Muscle of arm (tissue), 12 donors: ENCODE data around the gene SYNE1. TPM values are rescaled to one million over a fixed set of nuclear protein-coding genes. Genes with fewer than 3 reads are reported as not detected.
"Not testable (repeated sequence)": the region's sequence is repeated elsewhere in the genome, so short reads cannot be mapped to it uniquely, and the experiment has no call there.

ENCODE experiments used
- DNase-seq: peaks from one replicate; pipeline ENCODE4 v3.0.0-alpha.2; 2013
- polyA plus RNA-seq, 12 donors: library from polyadenylated mRNA; unstranded; fragments of 120-200 nt; gene quantifications; one replicate each; pipeline ENCODE4 v1.2.1, GENCODE V29; 2013; ENCODE audit not compliant: insufficient read length in 12 of 12

SYNE1 gene
- polyA plus RNA-seq, 12 donors: 56.3 to 139 (median 100) TPM; not detected in 1

DNA sequence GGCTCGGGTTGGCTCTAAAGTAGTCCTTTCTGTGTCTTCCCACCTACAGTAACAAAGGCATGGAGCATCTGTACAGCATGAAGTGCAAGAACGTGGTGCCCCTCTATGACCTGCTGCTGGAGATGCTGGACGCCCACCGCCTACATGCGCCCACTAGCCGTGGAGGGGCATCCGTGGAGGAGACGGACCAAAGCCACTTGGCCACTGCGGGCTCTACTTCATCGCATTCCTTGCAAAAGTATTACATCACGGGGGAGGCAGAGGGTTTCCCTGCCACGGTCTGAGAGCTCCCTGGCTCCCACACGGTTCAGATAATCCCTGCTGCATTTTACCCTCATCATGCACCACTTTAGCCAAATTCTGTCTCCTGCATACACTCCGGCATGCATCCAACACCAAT lies 538.5 kb downstream of the SYNE1 start:
- DNase-seq: no peak

DNA sequence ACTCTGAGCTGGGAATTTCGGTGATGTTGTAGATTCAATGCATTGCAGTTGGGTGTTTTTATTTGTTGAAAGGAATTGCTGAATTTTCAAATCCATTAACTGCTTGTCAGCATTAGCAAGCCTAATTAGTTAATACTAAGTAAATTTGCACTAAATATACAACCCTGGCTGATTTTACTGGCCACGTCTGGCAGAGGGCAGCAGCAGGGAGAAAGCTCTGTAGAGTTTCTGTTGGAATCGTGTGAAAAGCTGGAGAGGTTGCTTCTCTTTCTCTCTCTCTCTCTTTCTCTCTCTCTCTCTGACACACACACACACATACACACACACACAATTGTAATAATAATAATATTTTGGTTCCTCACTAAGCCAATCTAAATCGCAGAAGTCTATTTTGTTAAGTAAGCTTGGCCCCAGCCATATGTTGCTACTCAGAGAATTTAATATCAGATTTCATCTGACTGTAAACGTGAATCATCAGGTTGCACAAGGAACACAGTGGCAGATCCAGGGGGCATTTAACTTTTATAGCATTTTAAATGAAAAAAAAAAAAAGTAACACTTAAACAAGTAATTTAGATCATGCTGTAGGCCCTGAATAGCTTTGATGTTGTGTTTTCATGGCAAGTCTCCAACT lies 540.2 kb downstream of the SYNE1 start:
- DNase-seq: no peak

DNA sequence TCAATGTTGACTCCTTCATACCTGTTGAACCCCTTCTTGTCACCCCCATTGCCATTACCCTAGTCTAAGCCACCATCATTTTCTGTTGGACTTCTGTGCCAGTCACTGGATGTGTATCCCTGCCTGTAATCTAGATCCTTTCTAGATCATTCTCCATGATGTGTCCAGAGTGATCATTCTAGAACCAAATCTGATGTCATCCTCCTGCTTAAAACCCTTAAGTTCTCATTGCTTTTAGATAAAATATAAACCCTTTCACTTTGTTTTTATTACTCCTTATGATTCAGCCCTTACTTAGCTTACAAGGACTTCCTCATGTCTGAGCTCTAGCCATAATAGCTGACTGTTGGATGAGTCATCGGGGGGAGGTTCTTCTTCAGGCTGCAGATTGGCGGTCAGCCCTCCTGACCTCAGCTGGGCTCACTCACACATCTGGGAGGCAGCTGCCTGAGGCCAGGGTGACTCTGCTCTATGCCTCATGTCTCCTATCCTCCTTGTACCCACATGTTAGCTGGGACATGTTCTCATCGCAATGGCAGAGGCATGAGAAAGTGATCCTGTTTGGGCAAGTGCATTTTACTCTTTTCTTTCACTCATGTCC lies 542.1 kb downstream of the SYNE1 start:
- DNase-seq: no peak

GRCh38 chr6:152094276-152094675 lies 542.9 kb downstream of the SYNE1 start:
- DNase-seq: no peak

- DNase-seq: no peak
Measured at GRCh38 chr6:152093711-152094110, 543.5 kb downstream of the SYNE1 start.

DNA sequence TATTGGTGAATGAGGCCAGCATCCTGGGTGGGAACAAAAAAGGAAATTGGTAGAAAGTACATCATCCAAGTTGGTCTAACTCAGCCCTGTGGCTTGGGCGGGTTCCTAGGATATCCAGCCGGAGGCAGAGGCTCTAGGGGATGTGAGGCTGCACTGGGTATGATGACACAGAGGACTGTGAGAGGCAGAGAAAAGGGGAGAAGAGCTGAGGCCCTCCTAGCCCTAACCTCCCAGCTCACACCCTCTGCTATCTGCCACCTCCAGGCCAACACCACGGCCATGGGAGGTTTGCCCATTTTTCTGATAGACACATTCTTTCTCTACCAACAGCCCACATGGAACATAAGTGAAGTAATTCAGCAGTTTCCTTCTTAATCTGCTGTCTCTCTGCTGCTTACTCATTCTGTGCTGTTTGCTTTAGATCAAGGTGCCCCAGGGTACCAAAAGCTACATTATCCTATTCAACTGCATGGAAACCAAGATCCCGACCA lies 545.3 kb downstream of the SYNE1 start:
- DNase-seq: no peak

GRCh38 chr6:152091201-152091600 lies 546.0 kb downstream of the SYNE1 start:
- DNase-seq: no peak

DNA sequence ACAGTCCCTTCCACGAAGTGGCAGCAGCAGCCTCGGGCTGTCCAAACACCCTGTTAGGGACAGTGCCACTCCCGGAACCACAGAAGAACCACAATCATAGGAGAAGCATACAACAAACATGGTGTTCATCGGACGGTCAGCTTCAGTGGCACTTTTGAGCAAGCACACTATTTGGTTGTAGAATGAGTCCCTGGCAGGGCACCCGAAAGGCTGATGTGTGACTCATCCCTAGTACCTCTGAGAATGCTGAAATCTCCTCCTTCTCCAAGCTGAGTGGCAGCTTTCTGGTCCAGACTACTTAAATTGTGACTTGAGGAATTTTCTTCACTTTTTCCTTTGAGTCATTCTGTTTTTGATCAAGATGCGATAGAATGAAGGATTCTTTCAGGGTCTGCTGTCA lies 547.2 kb downstream of the SYNE1 start:
- DNase-seq: no peak

DNA sequence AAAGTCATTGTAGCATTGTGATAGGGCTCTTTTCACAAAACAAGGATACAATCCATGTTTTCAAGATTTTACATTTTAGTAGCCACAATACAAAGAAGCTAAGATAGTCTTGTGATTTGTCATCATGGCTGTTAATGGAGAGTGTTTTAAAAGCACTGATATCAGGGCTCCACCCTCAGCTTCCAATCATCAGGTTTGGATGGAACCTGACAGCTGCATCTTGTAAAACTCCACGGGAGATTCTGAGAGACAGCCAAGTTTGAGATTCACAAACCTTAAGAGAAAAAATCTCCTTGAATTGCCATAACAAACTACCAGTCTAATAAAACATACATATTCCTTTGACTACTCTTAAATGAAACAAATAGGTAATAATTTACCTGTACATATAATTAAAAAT lies 549.5 kb downstream of the SYNE1 start:
- DNase-seq: no peak

DNA sequence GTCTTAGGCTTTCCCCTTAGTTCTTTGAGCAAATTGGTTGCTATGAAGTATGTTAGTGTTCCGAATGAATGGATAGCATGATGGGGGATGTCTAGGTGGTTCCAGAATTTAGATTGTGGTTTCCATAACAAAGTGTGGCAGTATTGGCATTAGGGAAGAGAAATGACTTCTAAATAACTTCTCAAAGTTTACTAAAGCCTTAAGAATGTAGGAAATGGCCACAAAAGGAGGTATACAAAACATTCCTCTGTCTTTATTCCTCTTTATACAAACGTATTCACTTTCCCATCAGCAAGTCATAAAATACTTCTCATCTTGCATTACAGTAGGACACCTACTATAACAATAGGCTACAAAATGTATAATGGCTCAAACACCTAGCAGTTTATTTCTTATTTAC lies 550.1 kb downstream of the SYNE1 start:
- no peak for DNase-seq

DNA sequence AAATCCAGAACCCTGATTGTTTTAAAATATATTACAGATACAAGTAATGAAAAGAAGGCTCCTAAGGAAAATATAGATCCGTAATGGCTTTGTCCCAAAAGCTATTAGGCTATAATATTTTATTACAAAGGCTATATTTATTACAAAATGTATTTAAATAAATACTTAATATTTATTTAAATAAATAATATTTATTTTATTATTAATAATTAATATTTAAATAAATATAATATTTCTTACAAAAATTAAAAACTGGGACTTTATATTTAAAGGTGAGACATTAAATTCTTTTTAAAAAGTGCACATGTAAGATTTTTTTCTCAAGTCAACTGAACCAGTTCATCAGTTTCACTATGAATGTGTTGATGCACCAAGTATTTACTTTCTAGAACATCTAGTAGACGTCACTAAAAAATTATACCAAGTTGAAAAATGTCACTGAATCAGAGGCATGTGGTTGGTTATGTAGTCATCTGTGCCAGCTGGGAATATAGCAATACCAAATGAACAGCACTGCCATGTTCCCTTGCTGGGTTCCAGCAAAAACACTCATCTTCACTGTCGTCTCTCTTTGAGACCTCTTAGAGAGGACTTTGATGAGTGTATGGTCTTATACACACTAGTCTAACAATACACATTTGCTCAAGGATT lies 550.8 kb downstream of the SYNE1 start:
- no peak for DNase-seq

DNA sequence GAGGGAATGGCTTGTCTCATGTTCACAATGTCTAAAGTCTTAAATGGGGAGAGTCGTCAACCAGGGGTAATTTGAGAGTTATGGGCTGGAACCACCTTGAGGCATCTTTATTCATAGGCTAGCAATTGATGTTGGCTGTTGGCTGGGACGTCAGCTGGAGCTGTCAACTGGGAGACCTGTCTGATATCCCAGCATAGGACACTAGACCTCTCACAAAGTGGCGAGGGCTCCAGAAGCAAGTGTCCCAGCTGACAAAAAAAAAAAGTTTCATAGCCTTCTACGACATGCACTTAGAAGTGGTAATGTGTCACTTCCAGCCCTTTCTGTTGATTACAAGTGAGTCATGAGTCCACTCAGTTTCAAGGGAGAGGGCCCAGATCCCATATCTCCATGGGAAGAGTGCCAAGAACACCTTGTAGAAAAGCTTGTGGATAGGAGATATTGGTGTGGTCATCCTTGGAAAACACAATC lies 551.7 kb downstream of the SYNE1 start:
- DNase-seq: no peak

GRCh38 chr6:152078804-152079203 lies 558.4 kb downstream of the SYNE1 start:
- DNase-seq: no peak

DNA sequence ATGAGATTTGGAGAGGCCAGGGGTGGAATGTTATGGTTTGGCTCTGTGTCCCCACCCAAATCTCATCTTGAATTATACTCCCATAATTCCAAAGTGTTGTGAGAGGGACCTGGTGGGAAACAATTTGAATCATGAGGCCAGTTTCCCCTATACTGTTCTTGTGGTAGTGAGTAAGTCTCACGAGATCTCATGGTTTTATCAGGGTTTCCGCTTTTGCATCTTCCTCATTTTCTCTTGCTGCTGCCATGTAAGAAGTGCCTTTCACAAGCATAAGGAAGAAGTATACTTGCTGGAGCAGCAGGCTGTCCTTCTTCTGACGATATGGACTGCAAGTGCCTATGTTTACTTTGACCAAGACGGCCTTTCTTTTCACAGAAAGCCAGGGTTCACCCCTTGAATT lies 559.2 kb downstream of the SYNE1 start:
- no peak for DNase-seq

DNA sequence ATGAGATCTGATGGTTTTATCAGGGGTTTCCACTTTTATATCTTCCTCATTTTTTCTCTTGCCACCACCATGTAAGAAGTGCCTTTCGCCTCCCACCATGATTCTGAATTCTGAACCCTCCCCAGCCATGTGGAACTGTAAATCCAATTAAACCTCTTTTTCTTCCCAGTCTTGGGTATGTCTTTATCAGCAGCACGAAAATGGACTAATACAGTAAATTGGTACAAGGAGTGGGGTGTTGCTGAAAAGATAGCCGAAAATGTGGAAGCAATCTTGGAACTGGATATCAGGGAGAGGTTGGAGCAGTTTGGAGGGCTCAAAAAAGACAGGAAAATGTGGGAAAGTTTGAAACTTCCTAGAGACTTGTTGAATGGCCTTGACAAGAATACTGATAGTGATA lies 560.9 kb downstream of the SYNE1 start:
- DNase-seq: not testable (repeated sequence)

GRCh38 chr6:152071843-152072242 lies 565.3 kb downstream of the SYNE1 start:
- DNase-seq: no peak

Other genes with a start within 250 kb of the SYNE1 start
- gene MYCT1, start 60.5 kb upstream of the SYNE1 start, polyA plus RNA-seq: 10 to 100 TPM in 11 of 12 donors, not detected in 1; 18.9 to 26.2 (median 22.2) TPM
- 10 to 100 TPM in 1 of 12 donors, 1 to 10 TPM in 7, under 1 TPM in 3, not detected in 1; 0.58 to 18.6 (median 2.2) TPM for gene VIP, start 113.4 kb upstream of the SYNE1 start, polyA plus RNA-seq